SK-N-SH (cell line): ENCODE measurements around the gene CCDC122.

Experiments used
- CHD2 ChIP-seq: fragments of 150-350 bp; IDR thresholded peaks from 2 replicates; pipeline ENCODE4 v1.6.1; 2018; ENCODE audit warnings: low read length; ENCODE audit not compliant: partially characterized antibody
- ELF1 ChIP-seq: IDR thresholded peaks from 2 replicates; pipeline ENCODE4 v1.4.0; 2012
- EP300 ChIP-seq, 2 experiments: IDR thresholded peaks; 2 replicates each; pipeline versions ENCODE4 v1.4.0 to v1.6.1; 2012; ENCODE audit warnings: borderline replicate concordance in 1 of 2, low read depth in 1 of 2, low read length in 1 of 2
- FOXJ3 ChIP-seq: sonication (generic); formaldehyde crosslinking; IDR thresholded peaks from 2 replicates; pipeline ENCODE4 v1.5.1; 2020; ENCODE audit warnings: mild to moderate bottlenecking, missing genetic modification reagents
- FOXM1 ChIP-seq: IDR thresholded peaks from 2 replicates; pipeline ENCODE4 v1.4.0; 2012; ENCODE audit warnings: low read depth, mild to moderate bottlenecking
- GABPA ChIP-seq: IDR thresholded peaks from 2 replicates; pipeline ENCODE4 v1.4.0; 2012; ENCODE audit warnings: low read depth, mild to moderate bottlenecking
- JUND ChIP-seq: IDR thresholded peaks from 2 replicates; pipeline ENCODE4 v1.4.0; 2012
- NRF1 ChIP-seq: IDR thresholded peaks from 2 replicates; pipeline ENCODE4 v1.6.1; 2012; ENCODE audit warnings: low read depth, mild to moderate bottlenecking, low read length
- POLR2AphosphoS5 ChIP-seq: IDR thresholded peaks from 2 replicates; pipeline ENCODE4 v1.6.1; 2012; ENCODE audit warnings: low read depth, low read length
- RFX5 ChIP-seq: IDR thresholded peaks from 2 replicates; pipeline ENCODE4 v1.6.1; 2012; ENCODE audit warnings: mild to moderate bottlenecking, improper control_type of control experiment, low read length
- TEAD4 ChIP-seq: IDR thresholded peaks from 2 replicates; pipeline ENCODE4 v1.4.0; 2012; ENCODE audit warnings: mild to moderate bottlenecking, borderline replicate concordance; ENCODE audit not compliant: insufficient read depth
- USF2 ChIP-seq: fragments of 150-350 bp; IDR thresholded peaks from 2 replicates; pipeline ENCODE4 v1.6.1; 2017; ENCODE audit warnings: antibody characterized with exemption, low read length, low read depth, borderline replicate concordance
- TF ChIP-seq, protein P1 (sequence below): fragments of 200-600 bp; sonication (generic); IDR thresholded peaks from 2 replicates; pipeline ENCODE4 v1.6.1; 2017; ENCODE audit warnings: antibody characterized with exemption, mild to moderate bottlenecking, moderate library complexity
- TF ChIP-seq, protein P2 (sequence below): IDR thresholded peaks from 2 replicates; pipeline ENCODE4 v1.6.1; 2012; ENCODE audit warnings: mild to moderate bottlenecking, low read depth, low read length, moderate library complexity

DNA sequence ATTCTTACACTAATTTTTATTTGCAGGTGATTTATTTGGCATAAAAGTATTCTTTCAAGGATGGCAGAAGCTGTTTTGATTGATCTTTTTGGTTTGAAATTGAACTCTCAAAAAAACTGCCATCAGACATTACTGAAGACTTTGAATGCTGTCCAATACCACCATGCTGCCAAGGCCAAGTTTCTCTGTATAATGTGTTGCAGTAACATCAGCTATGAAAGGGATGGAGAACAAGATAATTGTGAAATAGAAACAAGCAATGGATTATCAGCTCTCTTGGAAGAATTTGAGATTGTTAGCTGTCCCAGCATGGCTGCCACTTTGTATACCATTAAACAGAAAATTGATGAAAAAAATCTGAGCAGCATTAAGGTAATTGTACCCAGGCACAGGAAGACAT is 1.4 kb upstream of the CCDC122 start:
- TF ChIP-seq, protein P1, sequence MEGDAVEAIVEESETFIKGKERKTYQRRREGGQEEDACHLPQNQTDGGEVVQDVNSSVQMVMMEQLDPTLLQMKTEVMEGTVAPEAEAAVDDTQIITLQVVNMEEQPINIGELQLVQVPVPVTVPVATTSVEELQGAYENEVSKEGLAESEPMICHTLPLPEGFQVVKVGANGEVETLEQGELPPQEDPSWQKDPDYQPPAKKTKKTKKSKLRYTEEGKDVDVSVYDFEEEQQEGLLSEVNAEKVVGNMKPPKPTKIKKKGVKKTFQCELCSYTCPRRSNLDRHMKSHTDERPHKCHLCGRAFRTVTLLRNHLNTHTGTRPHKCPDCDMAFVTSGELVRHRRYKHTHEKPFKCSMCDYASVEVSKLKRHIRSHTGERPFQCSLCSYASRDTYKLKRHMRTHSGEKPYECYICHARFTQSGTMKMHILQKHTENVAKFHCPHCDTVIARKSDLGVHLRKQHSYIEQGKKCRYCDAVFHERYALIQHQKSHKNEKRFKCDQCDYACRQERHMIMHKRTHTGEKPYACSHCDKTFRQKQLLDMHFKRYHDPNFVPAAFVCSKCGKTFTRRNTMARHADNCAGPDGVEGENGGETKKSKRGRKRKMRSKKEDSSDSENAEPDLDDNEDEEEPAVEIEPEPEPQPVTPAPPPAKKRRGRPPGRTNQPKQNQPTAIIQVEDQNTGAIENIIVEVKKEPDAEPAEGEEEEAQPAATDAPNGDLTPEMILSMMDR: no peak
- TF ChIP-seq GABPA (no peak), TEAD4 (no peak), USF2 (no peak), EP300 (IDR thresholded peaks at IDR 0.05; ENCODE audit: borderline replicate concordance in 1 of 2, low read depth in 1 of 2, low read length in 1 of 2) (no peak), FOXM1 (no peak), RFX5 (no peak), ELF1 (no peak), JUND (no peak), CHD2 (no peak), FOXJ3 (CRISPR knock-in tag) (no peak), NRF1 (no peak), POLR2AphosphoS5 (no peak)
- TF ChIP-seq, protein P2, sequence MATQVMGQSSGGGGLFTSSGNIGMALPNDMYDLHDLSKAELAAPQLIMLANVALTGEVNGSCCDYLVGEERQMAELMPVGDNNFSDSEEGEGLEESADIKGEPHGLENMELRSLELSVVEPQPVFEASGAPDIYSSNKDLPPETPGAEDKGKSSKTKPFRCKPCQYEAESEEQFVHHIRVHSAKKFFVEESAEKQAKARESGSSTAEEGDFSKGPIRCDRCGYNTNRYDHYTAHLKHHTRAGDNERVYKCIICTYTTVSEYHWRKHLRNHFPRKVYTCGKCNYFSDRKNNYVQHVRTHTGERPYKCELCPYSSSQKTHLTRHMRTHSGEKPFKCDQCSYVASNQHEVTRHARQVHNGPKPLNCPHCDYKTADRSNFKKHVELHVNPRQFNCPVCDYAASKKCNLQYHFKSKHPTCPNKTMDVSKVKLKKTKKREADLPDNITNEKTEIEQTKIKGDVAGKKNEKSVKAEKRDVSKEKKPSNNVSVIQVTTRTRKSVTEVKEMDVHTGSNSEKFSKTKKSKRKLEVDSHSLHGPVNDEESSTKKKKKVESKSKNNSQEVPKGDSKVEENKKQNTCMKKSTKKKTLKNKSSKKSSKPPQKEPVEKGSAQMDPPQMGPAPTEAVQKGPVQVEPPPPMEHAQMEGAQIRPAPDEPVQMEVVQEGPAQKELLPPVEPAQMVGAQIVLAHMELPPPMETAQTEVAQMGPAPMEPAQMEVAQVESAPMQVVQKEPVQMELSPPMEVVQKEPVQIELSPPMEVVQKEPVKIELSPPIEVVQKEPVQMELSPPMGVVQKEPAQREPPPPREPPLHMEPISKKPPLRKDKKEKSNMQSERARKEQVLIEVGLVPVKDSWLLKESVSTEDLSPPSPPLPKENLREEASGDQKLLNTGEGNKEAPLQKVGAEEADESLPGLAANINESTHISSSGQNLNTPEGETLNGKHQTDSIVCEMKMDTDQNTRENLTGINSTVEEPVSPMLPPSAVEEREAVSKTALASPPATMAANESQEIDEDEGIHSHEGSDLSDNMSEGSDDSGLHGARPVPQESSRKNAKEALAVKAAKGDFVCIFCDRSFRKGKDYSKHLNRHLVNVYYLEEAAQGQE: no peak
